NCI-H82 (cell line): Measurements from ENCODE around the gene GALNT6.
A peak's percentile ranks its signal among the peaks of the same experiment; 100 is the strongest.
"Not testable (repeated sequence)": the region's sequence is repeated elsewhere in the genome, so short reads cannot be mapped to it uniquely, and the experiment has no call there.

Experiments
- DNase-seq: peaks from one replicate; lab custom pipeline; 2025; lab: John Stamatoyannopoulos, UW

The GALNT6 gene

GRCh38 chr12:51323317-51323960, 67.8 kb downstream of the GALNT6 start:
- DNase-seq: no peak

DNA sequence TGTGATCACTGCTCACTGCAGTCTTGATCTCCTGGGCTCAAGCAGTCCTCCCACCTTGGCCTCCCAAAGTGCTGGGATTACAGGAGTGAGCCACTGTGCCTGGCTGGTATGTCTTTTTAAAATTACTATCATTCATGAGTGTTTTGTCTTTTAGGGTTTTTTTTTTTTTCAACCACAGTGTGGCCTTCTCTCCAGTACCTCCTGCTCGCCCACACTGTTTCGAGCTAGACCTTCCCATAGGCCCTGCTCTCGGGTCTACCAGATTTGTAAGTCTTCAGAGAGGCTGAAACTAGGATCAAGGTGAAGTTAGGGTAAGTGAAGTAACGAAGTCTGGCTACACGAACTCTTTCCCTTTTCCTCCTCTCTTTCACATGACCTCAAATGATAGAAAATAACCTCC, 68.8 kb downstream of the GALNT6 start:
- no peak for DNase-seq

GRCh38 chr12:51321882-51322281, 69.3 kb downstream of the GALNT6 start:
- DNase-seq: no peak

DNA sequence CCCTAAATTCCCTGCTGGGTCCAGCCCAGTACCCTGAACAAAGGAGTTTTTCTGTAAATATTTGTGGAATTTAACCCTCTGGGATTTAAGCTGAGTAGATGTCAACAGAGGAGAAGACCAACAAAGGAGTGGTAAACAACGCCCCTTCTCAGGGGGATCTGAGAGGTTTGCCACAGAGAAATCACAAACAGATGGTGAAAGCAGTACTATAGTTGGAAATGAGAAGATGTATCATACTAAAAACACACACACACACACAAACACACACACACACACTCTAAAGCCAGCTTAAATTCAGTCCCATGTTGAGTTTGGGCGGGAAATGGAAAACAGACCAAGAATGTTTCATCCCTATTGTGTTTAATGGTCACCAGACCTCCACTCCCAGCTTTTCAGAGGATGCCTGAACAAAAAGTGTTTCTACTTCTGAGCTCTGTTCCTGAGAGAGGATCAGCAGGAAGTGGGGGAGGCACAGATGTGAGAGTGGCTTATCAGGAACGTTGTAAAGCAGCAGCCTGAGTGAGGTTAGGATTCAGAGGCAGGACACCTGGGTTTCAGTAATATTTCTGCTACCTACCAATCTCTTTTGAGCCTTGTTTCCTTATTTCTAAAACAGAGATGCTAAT, 70.4 kb downstream of the GALNT6 start:
- DNase-seq: peak; percentile 48

- no peak for DNase-seq
These were observed 70.9 kb downstream of the GALNT6 start for GRCh38 chr12:51320311-51320694.

DNA sequence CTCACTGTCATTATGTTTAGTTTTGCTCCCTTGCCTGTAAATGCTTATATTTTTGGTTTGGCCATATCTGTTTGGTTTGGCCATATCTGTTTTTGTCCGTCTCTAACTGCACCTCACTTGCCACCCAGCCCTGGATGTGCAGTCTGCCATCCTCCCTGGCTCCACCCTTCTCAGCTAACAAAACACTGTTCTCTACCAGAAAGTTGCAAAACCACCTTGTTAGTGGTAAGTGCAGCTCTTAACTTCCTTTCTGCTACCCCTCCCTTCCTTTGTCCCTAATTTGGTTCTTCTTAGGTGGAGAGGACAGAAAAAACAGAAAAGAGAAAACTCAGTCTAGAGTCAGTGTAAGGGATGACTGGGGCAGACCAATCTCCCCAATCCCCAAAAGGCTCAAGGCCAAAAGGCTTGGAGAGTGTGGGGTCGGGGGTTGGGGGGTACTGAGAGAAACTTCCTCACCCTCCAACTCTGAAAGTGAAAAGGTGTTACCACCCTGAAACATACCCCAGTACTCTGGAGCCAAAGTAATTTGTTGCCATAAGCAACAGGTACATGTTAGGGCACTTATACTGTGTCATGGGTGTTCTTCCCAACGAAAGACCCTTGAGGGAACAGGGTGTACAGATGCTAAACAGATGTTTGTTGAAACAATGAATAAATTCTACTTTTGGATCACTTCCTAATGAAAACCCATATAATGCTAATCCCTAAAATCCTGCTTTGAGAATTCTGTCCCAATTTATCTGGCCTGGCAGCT, 72.2 kb downstream of the GALNT6 start:
- DNase-seq: no peak

DNA sequence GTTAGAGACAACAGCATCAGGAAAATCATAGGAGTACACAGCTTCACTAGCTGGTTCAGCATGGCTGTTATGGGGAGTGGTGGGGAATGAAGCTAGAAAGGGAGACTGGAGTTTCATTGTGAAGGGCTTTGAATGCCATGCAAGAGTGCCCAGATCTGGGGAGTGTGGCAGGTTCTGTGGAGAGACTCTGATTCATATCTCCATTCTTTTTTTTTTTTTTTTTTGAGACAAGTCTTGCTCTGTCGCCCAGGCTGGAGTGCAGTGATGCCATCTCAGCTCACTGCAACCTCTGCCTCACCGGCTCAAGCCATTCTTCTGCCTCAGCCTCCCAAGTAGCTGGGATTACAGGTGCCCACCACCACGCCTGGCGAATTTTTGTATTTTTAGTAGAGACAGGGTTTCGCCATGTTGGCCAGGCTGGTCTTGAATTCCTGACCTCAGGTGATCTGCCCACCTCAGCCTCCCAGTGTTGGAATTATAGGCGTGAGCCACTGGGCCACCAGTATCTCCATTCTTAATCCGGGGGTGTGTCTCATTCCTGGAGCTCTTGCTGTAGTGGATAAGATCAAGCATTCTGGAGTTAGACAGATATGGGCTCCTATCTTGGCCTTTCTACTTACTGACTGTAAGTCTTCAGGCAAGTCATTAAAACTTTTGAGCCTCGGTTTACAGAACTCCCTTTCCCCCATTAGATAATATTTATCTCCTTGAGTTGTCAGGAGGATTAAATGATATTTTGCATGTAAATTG, 73.0 kb downstream of the GALNT6 start:
- DNase-seq: not testable (repeated sequence)

- DNase-seq: no peak
These were observed 79.8 kb downstream of the GALNT6 start for GRCh38 chr12:51311389-51311788.

DNA sequence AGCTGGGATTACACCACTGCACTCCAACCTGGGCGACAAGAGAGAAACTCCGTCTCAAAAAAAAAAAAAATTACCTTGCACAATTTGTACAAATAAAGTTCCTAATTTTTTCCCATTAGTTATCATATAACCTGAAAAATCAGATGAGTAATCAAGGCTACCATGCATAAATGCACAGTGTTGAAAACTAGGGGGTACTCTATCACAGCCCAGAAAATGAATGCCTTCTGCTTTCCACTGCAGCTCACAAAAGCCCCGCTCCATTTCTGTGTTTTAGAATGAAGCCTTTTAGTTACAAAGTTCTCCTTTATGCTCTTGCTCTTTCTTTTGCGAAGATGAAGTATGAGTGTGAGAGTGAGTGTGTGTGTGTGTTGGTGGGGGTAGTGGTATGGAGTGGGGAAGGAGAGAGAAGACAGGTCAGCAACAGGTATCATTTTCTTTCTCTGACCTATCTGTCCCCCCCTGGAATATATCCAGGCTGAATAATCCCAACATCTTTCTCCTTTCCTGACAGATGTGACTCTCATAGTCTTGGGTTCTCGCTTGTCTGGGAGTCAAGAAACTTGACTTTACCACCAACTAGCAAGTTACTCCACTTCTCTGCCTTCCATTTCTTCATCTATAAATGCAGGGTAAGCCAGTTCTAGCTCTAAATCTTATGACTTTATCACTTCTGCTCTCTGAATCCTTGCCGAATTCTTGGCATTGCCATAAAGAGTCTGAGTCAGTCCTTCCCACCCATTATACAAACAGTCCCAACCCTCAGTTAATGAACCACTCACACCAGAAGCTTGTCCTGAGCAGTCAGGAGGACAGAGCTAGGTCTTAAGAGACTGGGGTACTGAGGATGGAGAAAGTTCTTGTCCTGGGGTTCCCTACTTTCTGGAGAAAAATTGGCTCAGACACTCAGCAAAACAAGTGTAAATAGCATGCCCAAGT, 83.3 kb downstream of the GALNT6 start:
- no peak for DNase-seq

GRCh38 chr12:51306507-51306906, 84.7 kb downstream of the GALNT6 start:
- DNase-seq: no peak
